Activated CD4-positive, alpha-beta memory T cell treated with anti-CD3 and anti-CD28 coated beads for 36 hours (primary cell): ENCODE results near the gene IPO7. TPM values are rescaled to one million over a fixed set of nuclear protein-coding genes. Genes with fewer than 3 reads are reported as not detected.
A peak's percentile ranks its signal among the peaks of the same experiment; 100 is the strongest.
"Not testable (repeated sequence)": the region's sequence is repeated elsewhere in the genome, so short reads cannot be mapped to it uniquely, and the experiment has no call there.

Source experiments
- CTCF ChIA-PET: fragments of 350-600 bp; sonication (Branson Sonifier 250); formaldehyde crosslinking; loops from one replicate; lab custom pipeline; 2021; ENCODE audit warnings: antibody characterized with exemption, inconsistent platforms; lab: Charles Lee
- POLR2A ChIA-PET: fragments of 350-600 bp; sonication (Branson Sonifier 250); formaldehyde crosslinking; loops from one replicate; lab custom pipeline; 2021; ENCODE audit warnings: antibody characterized with exemption; lab: Charles Lee
- DNase-seq: peaks from one replicate; pipeline ENCODE4 v3.0.0-alpha.2; 2020
- H3K27ac Mint-ChIP-seq: one replicate; pipeline ENCODE4 v1.8.0; 2021; ENCODE audit warnings: mixed read lengths
- H3K27me3 Mint-ChIP-seq: one replicate; pipeline ENCODE4 v1.8.0; 2021; ENCODE audit warnings: mixed read lengths
- H3K36me3 Mint-ChIP-seq: one replicate; pipeline ENCODE4 v1.8.0; 2021; ENCODE audit warnings: mixed read lengths
- H3K4me1 Mint-ChIP-seq: one replicate; pipeline ENCODE4 v1.8.0; 2021; ENCODE audit warnings: low read depth, mixed read lengths
- H3K4me3 Mint-ChIP-seq: one replicate; pipeline ENCODE4 v1.8.0; 2021; ENCODE audit warnings: mild to moderate bottlenecking, mixed read lengths
- H3K9me3 Mint-ChIP-seq: one replicate; pipeline ENCODE4 v1.8.0; 2021; ENCODE audit warnings: mixed read lengths
- intact Hi-C: fragments of 100-400 bp; cut with micrococcal nuclease; formaldehyde crosslinking; loops from one replicate; pipeline ENCODE4 v1.15.1; 2023
- total RNA-seq, 2 experiments: library from RNA; stranded (reverse); gene quantifications; one replicate each; pipeline ENCODE4 v1.2.3, GENCODE V29; 2021

IPO7 gene
- total RNA-seq: 100 to 1,000 TPM; 161 to 172 TPM

DNA sequence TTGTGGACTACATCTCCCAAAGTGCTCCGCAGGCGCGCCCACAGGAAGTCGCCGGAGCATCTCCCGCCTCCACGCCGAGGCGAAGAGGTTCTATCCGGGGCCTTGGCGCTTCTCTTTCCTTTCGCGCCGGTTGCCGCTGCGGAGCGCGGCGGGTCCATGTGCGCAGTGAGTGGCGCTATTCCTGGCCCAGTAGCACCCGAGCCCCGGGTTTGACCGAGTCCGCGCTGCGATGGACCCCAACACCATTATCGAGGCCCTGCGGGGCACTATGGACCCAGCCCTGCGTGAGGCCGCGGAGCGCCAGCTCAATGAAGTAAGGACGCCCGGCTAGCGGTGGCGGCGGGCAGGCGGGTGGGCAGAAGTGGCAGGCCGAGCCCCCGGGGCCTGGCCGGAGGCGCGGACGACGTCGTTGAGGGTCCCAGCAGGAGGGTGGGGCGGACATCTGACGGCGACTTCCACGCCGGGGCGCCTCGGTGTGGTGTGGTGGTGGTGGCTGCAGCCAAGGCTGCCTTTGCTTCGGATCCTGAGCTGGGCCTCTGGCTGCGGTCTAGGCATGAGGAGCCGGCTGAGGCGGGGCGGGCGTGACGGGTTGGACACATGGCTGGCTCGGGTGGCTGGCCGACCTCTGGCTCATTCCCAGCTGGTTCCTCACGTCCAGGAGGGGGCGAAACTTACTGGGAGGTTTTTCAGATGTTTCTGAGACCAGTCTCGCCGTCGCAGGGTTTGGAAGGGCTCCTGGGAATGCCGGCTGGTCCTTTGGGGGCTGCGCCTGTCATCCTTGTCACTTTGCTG, at the start of gene IPO7:
Gene IPO7 (plus strand): TSS at position 118 of the 792 bp plus-strand sequence. CDS start 112 bp downstream, at position 230.
- ChIA-PET POLR2A (interaction anchor here (0.6 to 3.0 kb wide), 14 partner anchors 9 to 421 kb away, joined by 3 to 31 read pairs (median 4); partner anchors contain the start of genes DENND5A, TMEM41B, TMEM9B and ZNF143), CTCF (interaction anchor here (0.7 to 3.1 kb wide), 8 partner anchors 22 to 228 kb away, joined by 3 to 13 read pairs (median 4); partner anchors contain the start of genes DENND5A, TMEM41B and ZNF143)
- H3K4me3 Mint-ChIP-seq: peak within 1 kb of the TSS; percentile 96
- no peaks in the 10 kb centered on the region for H3K9me3 Mint-ChIP-seq
- H3K27me3 Mint-ChIP-seq: no peaks in the 10 kb centered on the region
- intact Hi-C loops: loop anchor here (1.0 to 10.0 kb wide), 4 partner anchors 20 to 220 kb away; partner anchors contain the start of gene TMEM41B
- DNase-seq: peak; percentile 93
- H3K36me3 Mint-ChIP-seq: peaks cover 16% of the 10 kb centered on the region
- peaks cover 29% of the 10 kb centered on the region for H3K4me1 Mint-ChIP-seq
- peak within 1 kb of the TSS; percentile 87 for H3K27ac Mint-ChIP-seq

DNA sequence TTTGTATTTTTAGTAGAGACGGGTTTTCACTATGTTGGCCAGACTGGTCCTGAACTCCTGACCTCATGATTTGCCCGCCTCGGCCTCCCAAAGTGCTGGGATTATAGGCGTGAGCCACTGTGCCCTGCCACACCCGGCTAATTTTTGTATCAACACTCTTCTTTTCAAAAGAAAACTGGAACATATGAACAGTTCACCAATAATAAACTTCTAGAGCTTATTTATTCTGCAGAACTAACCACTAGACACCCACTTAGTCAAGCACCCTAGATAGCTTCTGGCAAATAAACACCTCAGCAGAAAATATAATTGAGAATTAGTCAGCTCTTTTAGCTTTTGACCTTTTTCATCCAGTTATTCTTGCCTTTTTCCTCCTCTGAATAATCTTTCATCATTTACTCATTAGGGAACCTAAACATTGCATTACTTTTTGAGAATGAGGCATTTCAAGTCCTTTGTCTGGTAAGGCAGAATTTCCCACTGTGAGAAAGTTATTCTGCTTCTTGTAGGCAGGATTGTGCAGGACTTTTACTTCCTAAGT, 42.7 kb upstream of the IPO7 start:
- no peaks in the 10 kb centered on the region for H3K9me3 Mint-ChIP-seq

DNA sequence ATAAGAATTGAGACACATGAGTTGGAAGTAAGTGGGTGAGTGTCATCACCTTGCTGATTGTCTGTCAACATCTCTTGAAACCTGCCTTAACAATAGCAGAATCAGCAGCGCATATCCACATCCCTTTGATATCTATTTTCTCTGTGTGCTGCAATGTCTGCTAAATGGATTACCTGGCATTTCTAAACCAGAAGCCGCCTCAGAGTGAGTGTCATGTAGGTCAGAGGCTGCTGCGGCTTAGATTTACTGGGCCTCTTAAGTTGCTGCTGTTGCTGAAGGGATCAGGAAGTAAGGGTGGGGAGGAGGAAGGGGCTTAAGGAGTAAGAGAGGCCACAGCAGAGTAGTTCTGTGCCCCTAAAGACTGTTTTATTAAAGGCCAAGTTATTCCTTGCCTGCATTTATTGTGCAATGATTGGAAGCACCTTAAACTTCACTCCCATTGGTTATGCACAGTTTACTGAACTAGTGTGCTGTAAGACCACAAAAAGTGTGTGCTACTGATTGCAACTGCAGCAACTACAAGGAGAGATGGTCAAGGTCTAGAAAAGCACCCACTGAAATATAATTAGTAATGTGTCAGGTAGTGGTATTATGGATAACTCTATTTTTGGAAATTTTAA, 40.3 kb upstream of the IPO7 start:
- Mint-ChIP-seq H3K27me3 (no peaks in the 10 kb centered on the region), H3K9me3 (no peaks in the 10 kb centered on the region), H3K4me3 (no peak overlapping the region), H3K4me1 (peaks cover 6% of the 10 kb centered on the region), H3K27ac (no peak overlapping the region), H3K36me3 (no peaks in the 10 kb centered on the region)
- CTCF ChIA-PET: no interaction called here
- intact Hi-C loops: no loop called here
- DNase-seq: no peak
- POLR2A ChIA-PET: no interaction called here

More for the DNA sequence above, 42.7 kb upstream of the IPO7 start:
- no peak overlapping the region for H3K27ac Mint-ChIP-seq
- no peaks in the 10 kb centered on the region for H3K4me1 Mint-ChIP-seq
- ChIA-PET CTCF (interaction anchor here (0.6 kb wide), 2 partner anchors 9 to 166 kb away, joined by 3 read pairs; no protein-coding TSS in a partner anchor), POLR2A (no interaction called here)
- DNase-seq: no peak
- H3K4me3 Mint-ChIP-seq: no peak overlapping the region
- H3K27me3 Mint-ChIP-seq: no peaks in the 10 kb centered on the region
- no peaks in the 10 kb centered on the region for H3K36me3 Mint-ChIP-seq
- intact Hi-C loops: no loop called here

DNA sequence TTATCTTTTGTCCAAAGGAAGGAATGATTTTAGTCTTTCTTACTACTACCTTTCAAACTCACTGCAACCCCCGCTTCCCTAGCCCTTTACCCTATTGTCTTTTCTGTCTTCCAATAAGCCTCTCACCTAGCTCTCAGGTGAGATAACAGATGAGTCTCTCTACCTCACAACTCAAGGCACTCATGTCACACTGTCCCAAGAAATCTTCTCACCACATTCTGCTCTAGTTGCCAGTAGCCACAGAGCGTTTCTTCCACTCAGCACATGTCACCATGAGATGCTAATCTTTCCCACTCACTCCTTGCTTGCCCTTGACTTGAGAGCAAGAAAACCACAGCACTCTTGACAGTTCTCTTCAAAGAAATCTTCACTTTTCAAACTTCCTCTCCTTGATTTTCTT, 37.4 kb upstream of the IPO7 start:
- ChIA-PET POLR2A (interaction anchor here (1.1 kb wide), 1 partner anchor 14 kb away, joined by 3 read pairs; no protein-coding TSS in a partner anchor), CTCF (interaction anchor here (1.0 kb wide), 1 partner anchor 182 kb away, joined by 3 read pairs; no protein-coding TSS in a partner anchor)
- H3K4me1 Mint-ChIP-seq: peaks cover 6% of the 10 kb centered on the region
- H3K4me3 Mint-ChIP-seq: no peak overlapping the region
- no peaks in the 10 kb centered on the region for H3K36me3 Mint-ChIP-seq
- H3K9me3 Mint-ChIP-seq: no peaks in the 10 kb centered on the region
- DNase-seq: no peak
- H3K27ac Mint-ChIP-seq: no peak overlapping the region
- intact Hi-C loops: no loop called here
- H3K27me3 Mint-ChIP-seq: no peaks in the 10 kb centered on the region

DNA sequence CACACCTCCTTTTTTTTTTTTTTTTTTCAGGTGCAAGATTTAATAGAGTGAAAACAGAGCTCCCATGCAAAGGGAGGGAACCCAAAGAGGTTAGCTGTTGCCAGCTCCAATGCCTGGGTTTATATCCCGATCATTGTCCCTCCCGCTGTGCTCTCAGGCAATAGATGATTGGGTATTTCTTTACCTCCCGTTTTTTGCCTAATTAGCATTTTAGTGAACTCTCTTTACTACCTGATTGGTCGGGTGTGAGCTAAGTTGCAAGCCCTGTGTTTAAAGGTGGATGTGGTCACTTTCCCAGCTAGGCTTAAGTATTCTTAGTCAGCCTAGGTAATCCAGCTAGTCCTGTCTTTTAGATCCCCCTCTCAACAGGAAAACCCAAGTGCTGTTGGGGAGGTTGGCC, 36.7 kb upstream of the IPO7 start:
- DNase-seq, intact Hi-C loops, H3K4me3 Mint-ChIP-seq, H3K27me3 Mint-ChIP-seq, H3K27ac Mint-ChIP-seq, H3K36me3 Mint-ChIP-seq, H3K4me1 Mint-ChIP-seq, H3K9me3 Mint-ChIP-seq: not testable (repeated sequence)
- ChIA-PET CTCF (interaction anchor here (1.0 kb wide), 1 partner anchor 182 kb away, joined by 3 read pairs; no protein-coding TSS in a partner anchor), POLR2A (interaction anchor here (1.1 kb wide), 1 partner anchor 15 kb away, joined by 3 read pairs; no protein-coding TSS in a partner anchor)

DNA sequence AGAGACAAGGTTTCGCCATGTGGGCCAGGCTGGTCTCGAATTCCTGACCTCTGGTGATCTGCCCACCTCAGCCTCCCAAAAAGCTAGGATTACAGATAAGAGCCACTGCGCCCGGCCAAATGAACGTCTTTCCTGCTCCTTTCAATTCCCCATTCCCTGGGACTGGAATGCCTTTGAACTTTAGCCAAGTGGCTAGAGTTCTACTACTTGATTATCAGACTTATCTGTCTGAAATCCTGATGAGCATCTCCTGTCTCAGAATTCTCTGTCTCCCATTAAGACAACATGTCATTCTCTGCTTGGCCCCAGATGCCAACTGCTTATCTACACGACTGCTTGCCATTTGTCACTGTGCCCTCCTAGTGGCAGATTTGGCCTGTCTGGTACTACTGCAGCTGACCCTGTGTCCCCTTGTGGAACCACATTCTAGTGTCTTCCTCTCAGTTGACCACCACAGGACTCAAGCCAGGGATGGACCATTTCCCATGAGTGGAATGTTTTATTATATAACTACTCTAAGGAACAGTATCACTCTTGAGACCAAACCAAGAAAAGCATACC, 33.1 kb upstream of the IPO7 start:
- no peaks in the 10 kb centered on the region for H3K36me3 Mint-ChIP-seq
- CTCF ChIA-PET: no interaction called here
- DNase-seq: no peak

DNA sequence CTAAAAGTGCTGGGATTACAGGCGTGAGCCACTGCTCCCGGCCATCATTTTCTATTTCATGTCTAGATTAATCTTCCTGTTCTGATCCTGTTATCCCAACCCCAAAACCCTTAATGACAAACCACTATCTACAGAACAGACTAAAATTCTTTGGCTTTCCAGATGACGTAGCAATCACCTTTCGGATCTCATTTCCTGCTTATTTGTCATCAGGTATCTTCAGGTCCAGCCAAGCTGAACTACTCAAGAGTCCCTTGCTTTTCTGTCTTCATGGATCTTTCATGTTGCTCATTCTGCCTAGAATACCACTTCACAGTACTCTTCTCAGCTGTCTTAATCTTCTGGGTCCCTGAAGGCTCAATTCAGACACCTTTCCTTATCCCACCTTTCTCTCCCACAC, 27.4 kb upstream of the IPO7 start:
- no peak for DNase-seq
- intact Hi-C loops: no loop called here
- Mint-ChIP-seq H3K27me3 (no peaks in the 10 kb centered on the region), H3K4me3 (no peak overlapping the region), H3K36me3 (no peaks in the 10 kb centered on the region), H3K4me1 (peaks cover 8% of the 10 kb centered on the region), H3K9me3 (no peaks in the 10 kb centered on the region), H3K27ac (no peak overlapping the region)
- POLR2A ChIA-PET: no interaction called here
- CTCF ChIA-PET: no interaction called here

More for the DNA sequence above, 33.1 kb upstream of the IPO7 start:
- peaks cover 6% of the 10 kb centered on the region for H3K4me1 Mint-ChIP-seq
- H3K9me3 Mint-ChIP-seq: no peaks in the 10 kb centered on the region
- H3K27me3 Mint-ChIP-seq: no peaks in the 10 kb centered on the region
- intact Hi-C loops: no loop called here
- H3K27ac Mint-ChIP-seq: no peak overlapping the region
- H3K4me3 Mint-ChIP-seq: no peak overlapping the region
- POLR2A ChIA-PET: no interaction called here

DNA sequence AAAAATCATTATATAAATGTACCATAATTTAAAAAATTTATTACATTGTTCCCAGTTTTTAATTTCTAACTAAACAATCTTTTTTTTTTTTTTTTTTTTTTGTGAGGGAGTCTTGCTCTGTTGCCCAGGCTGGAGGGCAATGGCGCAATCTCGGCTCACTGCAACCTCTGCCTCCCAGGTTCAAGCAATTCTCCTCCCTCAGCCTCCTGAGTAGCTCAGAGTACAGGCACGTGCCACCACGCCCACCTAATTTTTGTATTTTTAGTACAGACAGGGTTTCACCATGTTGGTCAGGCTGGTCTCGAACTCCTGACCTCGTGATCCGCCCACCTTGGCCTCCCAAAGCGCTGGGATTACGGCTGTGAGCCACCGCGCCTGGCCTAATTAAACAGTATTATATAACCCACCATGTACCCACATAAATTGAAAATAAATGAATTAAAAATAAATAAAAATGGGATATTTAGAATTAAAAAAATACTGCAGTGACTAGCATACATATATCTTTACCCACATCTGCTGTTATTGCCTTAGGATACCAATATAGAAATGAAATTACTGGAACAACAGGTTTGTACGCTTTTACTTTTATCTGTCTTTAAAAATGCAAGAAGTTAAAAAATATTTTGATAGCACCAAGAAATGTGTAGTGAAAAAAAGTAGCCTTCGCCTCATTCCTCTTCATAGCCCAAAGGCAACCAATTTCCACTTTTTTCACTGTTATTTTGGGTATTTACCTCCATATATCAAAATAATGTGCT, 23.4 kb upstream of the IPO7 start:
- H3K27ac Mint-ChIP-seq: peak overlapping the region; percentile 57
- POLR2A ChIA-PET, DNase-seq, CTCF ChIA-PET, H3K27me3 Mint-ChIP-seq, H3K4me3 Mint-ChIP-seq, H3K9me3 Mint-ChIP-seq, H3K36me3 Mint-ChIP-seq: not testable (repeated sequence)
- intact Hi-C loops: loop anchor here (1.0 to 5.0 kb wide), 5 partner anchors 47 to 679 kb away; partner anchors contain the start of genes RPL27A, TMEM41B, TRIM66 and ZNF143
- peaks cover 35% of the 10 kb centered on the region for H3K4me1 Mint-ChIP-seq

DNA sequence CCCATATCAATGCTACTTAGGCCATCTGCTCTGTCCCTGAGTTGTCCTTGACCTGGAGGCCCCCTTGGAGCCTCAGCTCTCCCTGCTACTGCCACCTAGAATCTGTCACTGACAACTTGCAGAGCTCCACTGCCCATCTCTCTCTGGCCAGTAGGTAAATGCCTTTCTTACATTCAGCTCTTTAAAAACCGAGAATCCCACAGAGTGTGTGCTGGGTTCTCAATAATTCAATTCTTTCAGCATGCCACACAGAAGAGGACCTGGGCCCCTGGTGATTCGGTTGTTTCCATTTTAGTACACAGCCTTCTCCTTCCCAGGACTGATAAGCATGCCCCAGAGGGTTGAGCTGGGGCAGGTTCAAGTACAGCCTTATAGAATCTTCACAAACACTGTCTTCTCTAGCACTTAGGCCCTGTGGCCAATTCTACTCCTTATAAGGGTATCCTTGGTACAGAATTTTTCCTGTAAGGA, 22.0 kb upstream of the IPO7 start:
- intact Hi-C loops: loop anchor here (5.0 kb wide), 3 partner anchors 100 to 680 kb away; partner anchors contain the start of genes RPL27A, TRIM66 and ZNF143
- DNase-seq: peak; percentile 43
- CTCF ChIA-PET: interaction anchor here (0.5 to 1.9 kb wide), 2 partner anchors 23 to 103 kb away, joined by 3 to 7 read pairs; no protein-coding TSS in a partner anchor

DNA sequence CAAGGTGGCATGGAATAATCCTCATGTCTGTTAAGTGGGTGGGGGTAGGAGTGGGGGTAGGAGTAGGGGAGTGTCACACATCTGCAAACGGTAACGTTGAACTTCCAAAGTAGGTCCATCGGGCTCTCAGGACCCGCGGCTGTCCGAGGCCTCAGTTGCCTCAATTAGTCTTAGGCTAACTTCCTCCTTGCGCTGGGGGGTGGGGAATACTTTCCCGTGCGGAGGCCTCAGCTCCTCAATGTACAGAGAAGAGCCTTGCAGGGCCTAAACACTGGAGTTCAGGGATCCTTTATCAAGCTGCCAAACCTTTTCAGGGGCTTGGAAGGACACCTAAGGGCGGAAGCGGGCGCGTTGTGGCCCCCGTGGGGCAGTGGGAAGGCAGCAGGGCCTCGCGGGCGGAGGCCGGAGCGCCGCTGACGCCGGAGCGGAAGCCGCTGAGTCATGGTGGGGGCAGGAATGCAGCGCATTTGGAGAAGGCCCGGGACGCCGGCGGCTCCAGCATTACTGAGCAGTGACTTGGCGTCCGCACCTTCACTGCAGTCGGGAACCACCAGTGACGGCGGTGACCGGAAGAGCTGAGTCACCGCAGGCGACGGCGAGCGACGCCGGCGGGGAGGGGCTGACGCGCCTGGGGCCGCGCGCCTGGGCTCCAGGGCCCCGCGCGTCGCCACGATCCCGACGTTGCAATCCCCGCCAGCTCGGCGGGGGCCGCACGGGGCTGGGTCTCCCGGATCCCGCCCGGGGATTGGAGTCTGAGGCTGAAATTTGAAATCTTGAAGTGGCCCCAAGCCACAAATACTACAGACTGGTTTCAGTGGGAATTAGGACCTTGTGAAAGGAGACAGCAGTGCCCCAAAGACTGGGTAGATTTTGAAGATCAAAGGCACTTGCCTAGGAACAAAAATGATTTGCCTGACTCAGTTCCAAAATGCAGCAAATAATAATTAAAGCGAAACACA, 20.2 kb upstream of the IPO7 start:
- Mint-ChIP-seq H3K27ac (peak overlapping the region; percentile 88), H3K36me3 (no peaks in the 10 kb centered on the region), H3K9me3 (no peaks in the 10 kb centered on the region), H3K4me3 (peak overlapping the region; percentile 74), H3K4me1 (peaks cover 35% of the 10 kb centered on the region), H3K27me3 (no peaks in the 10 kb centered on the region)
- POLR2A ChIA-PET: interaction anchor here (1.3 to 3.5 kb wide), 2 partner anchors 21 to 96 kb away, joined by 4 to 31 read pairs; partner anchors contain the start of genes IPO7 and ZNF143
- intact Hi-C loops: loop anchor here (1.0 to 5.0 kb wide), 6 partner anchors 20 to 682 kb away; partner anchors contain the start of genes IPO7, RPL27A, TRIM66 and ZNF143
- peak; percentile 93 for DNase-seq
- CTCF ChIA-PET: interaction anchor here (0.6 to 0.9 kb wide), 2 partner anchors 23 to 170 kb away, joined by 3 to 4 read pairs; no protein-coding TSS in a partner anchor

More for the DNA sequence above, 22.0 kb upstream of the IPO7 start:
- peak overlapping the region; percentile 88 for H3K27ac Mint-ChIP-seq
- peak overlapping the region; percentile 13 for H3K4me3 Mint-ChIP-seq
- POLR2A ChIA-PET: interaction anchor here (0.5 to 3.5 kb wide), 4 partner anchors 11 to 409 kb away, joined by 3 to 31 read pairs (median 4); partner anchors contain the start of gene IPO7
- no peaks in the 10 kb centered on the region for H3K9me3 Mint-ChIP-seq
- H3K4me1 Mint-ChIP-seq: peaks cover 35% of the 10 kb centered on the region
- no peaks in the 10 kb centered on the region for H3K27me3 Mint-ChIP-seq
- H3K36me3 Mint-ChIP-seq: no peaks in the 10 kb centered on the region
